Measurements from ENCODE around the gene LRRK2.
"Not testable (repeated sequence)": the region's sequence is repeated elsewhere in the genome, so short reads cannot be mapped to it uniquely, and the experiment has no call there.

The LRRK2 gene

DNA sequence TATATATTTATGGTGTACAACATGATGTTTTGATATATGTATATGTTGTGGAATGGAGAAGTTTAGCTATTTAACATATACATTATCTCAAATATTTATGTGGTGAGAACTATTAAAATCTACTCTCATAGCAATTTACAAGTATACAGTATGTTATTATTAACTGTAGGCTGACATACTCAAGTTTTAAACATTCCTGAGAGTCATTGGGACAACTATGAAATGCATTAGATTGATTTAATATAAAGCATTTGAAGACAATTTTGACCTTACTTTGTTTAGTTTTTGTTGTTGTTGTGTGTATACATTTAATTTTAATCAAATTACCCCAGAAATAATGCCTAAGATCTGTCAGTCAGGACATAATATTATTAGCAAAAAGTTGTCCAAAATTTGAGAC lies 99.5 kb downstream of the LRRK2 start:
- DNase-seq: no peak

DNA sequence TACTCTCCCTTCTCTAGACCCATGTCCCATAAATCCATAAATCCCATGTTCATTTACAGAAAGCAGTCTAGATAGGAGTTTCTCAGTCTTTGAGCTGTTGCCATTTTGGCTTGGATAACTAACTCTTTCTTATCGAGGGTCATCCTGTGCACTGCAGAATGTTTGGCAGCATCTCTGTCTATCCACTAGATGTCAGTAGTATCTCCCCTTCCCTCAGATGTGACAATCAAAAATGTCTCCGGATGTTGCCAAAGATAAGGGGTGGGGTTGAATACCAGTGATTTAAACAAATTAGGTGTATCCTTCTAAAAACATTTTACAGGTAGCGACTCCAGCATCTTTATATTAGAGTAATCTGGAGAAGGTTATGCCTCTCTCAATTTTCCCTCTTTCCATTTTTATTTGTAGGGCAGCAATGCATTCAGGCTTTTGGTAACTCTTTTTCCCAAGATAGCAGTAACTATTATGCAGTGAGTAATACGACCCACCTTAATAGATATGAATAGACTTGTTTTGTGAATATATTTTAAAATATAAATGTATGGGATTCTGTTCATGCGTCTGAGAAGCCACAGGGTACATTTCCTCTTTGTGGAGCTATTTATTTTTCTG lies 100.7 kb downstream of the LRRK2 start:
- no peak for DNase-seq

DNA sequence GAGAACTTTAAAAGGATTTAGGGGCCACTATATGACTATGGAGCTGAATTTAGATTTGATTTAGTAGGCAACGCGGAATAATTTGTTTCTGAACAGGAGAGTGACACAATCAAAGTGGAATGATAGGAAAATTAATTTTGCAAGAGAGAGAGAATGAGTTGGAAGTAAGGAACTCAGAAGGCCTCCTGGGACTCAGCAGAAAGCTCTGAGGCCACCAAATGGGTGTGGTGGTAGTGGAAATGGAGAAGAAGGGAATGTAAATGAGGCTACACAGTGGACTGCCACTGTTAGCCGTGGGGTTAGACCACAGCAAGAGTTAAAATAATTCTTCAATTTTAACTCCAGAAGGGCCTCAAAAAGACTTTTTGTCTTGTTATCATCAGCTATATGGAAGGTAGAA lies 102.7 kb downstream of the LRRK2 start:
- DNase-seq: no peak

DNA sequence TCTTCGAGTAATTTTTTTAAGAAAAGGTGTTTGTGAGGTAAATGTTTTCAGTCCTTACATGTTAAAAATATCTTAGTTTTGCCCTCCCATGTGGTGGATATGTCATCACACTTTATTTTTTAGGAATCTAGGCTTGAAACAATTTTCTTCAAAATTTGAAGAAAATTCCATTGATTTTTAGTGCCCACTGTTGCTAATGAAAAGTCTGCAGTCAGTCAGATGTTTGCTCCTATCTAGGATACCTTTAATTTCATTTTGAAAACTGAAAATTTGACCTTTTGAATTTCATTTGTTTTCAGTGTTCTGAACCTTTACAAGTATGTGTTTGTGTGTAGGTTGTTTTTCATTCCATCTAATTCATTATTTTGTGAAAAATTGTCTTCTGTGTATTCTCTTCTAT lies 105.4 kb downstream of the LRRK2 start:
- no peak for DNase-seq

DNA sequence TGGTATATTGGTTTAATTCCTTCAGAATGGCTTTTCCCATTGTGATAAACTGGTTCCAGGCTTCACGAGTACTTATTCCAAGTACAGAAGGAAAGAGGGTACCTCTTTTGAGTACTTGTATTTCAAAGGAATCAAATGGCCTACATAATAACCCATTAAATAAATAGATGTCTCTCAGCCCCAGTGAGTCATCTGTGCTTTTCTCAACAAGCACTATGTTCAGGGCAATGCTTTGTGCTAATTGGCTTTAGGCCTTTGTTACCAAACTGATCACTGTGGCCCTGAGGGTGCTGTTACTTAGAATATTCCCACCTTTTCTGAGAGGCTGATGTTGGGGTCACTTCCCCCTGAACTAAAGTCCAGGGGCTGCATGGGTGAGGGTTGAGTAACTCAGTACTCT lies 107.1 kb downstream of the LRRK2 start:
- no peak for DNase-seq

DNA sequence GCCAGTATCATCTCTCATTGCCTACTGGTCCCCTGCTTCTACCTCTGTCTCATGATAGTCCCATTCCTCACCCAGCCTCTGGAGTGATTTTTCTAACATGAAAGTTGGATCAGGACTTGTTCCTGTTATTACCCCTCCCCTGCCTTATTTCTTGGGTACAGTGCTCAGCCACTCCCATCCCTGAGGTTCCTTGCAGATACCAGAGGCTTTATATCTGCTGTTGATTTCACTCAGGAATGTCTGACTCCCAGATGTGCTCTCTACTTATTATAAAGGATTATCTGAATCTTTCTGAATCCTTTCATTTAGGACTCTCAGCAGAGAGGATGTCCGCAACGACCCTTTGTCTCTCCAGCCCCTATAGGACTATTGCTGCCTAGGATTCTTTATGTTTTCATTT lies 111.2 kb downstream of the LRRK2 start:
- no peak for DNase-seq

DNA sequence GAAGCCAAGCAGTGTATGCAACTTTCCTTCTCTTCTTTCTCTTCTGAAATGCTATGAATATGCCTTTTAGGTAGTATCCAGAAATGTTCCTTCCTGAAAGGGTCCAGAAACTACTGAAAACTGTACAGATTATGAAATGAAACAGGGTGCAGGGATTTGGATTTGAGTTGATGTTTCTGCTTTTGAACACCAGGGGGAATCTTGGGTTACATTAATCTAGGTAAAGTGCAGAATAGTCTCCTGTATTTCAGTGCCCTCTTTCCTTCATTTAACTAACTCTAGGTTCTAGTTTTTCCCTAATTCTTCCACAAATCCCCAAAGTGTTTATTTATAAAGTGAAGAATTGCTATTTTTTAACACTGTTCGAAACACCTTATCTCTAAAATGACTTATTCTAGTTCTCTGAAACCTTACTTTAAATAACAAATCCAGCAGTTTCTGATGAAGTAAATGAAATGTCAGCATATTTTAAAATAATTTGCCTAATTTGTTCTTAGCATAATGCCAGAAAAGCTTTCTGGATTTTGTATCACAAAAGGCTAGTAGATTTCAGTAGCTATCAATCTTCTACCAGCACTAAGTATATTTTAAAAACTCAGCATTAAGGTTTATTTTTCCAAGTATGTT lies 111.9 kb downstream of the LRRK2 start:
- DNase-seq: no peak

DNA sequence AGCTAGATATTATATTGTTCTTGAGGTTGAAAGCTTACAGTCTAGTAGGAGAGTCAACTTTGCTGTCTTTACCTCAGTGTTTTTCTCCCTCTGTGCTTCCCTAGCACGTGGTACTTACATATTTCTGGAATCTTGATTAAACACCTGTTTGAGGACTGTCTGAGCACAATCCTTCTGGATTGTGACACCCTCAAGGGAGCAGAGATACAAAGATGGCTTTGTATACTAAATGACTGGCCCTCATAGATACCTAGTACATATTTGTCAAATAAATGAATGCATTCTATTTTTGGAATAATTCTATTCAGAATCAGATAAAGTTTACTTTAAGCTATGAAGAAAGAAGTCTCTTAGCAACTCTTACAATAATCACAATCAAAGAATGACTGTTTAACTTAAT lies 113.3 kb downstream of the LRRK2 start:
- DNase-seq: no peak

DNA sequence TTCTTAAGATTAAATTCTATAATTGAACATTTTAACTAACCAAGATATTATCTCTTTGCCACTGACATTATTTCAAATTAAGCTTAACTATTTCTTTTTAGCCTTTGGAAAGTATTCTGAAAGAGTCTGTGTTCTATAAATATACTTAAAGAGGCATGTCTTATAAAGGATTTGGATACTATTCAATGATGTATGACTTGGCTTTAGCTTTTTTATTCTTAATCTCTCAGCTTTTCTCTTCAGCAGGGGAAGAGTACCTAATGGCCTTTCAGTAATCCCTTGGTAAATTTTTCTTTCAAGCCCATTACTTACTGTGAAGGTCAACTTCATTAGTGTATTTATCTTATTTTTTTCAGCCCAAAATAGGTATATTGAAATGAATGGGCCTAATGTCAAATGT lies 113.8 kb downstream of the LRRK2 start:
- no peak for DNase-seq

DNA sequence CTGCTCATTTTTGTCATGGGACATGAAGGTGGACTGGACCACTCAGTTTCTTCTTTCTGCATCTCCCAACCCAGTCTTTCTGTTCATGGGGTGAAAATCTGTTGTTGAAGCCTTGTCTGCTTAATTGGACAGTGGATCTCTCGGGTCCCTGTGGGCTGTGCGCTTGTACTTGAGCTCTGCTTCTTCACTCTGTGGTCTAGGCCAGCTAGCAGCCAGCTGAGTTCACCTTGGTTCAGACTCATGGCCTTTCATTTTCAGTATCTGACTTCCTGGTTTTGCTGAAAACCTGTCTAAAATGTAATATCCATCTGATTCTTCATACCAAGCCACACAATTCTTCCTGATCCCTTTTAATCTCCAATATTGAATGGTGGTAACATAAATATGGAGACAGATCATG lies 117.2 kb downstream of the LRRK2 start:
- no peak for DNase-seq

DNA sequence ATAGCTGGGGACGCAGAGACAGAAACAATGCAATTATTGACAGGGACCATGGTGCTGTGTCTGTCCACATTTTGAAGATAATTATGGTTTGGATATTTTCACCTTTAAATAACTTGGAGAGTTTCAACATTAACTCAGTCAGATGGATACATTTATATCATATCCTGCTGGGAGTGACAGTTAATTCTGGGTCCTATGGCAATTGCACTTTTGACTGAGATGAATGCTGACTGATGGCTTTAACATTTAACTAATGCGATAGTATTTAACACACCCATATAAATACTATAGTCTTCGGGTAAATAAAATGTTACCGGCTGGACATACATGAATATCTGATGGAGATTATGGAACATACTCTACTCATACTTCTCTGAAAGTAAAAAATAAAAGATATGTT lies 118.3 kb downstream of the LRRK2 start:
- DNase-seq: no peak

DNA sequence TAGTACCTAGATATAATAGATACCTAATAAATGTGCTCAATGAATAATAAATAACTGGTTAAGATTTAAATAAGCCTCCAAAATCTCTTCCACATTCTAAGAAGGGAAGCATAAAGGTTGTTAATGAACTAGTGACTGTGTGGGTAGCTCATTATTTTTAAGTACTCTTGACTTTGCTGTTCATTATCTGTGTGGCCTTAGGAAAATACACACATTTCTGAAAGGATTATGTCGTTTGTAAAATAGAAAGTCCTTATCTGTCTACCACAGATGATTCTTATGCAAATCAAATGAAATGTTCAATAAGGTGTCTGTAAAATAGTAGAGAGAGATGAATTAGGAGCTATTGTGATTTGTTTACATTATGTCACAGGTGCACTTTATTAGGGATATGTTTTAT lies 119.5 kb downstream of the LRRK2 start:
- no peak for DNase-seq

DNA sequence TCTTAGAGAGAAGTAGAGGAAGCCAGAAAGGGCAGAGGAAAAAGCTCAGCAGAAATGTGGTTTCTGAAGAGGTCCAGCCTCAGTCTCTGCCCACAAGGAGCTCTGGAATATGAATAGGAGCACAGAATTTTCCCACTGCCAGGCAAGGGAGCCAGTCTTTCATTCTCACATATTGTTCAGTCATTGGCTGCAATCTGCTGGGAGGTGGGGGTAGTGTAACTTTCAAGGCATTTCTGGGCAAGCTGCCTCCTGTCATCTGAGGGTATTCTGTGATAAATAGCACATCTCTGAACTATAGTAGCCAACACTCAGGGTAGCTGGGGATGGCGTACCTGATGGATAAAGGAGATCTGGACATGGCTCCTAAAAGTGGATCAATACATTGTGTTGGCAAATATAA lies 127.2 kb downstream of the LRRK2 start:
- no peak for DNase-seq

DNA sequence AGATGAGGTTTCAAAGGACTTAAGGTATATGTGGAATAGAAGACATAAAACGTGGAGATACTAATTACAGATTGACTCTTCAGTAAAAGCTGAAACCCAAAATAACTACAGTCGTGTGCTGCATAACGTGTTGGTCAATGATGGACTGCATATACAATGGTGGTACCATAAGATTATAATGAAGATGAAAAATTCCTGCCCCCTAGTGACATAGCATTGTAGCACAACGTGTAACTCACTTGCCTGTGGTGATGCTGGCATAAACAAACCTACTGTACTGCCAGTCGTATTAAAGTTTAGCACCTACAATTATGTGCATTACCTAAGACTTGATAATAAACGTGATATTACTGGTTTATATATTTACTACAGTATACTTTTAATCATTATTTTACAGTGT lies 150.3 kb downstream of the LRRK2 start:
- no peak for DNase-seq

DNA sequence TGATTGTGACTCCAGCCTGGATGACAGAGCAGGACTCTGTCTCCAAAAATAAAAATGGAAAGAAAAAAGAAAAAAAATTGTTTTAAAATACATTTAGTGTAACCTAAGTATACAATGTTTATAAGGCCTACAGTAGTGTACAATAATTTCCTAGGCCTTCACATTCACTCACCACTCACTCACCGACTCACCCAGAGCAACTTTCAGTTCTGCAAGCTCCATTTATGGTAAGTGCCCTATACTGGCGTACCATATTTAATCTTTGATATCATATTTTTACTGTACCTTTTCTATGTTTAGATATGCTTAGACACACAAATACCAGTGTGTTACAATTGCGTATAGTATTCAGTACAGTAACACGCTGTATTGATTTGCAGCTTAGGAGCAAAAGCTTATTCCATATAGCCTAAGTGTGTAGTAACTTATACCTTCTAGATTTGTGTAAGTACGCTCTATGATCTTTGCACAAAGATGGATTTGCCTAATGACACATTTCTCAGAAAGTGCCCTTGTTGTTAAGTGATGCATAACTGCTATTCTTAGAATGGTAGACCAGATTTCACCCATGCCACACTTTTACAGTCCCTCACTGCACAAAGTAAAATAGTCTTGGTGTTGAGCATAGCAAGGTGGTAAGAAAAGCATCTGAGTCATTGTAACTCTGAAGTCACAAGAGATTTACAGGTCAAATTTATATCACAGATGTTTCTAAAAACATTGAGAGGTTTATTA lies 151.9 kb downstream of the LRRK2 start:
- DNase-seq: no peak

DNA sequence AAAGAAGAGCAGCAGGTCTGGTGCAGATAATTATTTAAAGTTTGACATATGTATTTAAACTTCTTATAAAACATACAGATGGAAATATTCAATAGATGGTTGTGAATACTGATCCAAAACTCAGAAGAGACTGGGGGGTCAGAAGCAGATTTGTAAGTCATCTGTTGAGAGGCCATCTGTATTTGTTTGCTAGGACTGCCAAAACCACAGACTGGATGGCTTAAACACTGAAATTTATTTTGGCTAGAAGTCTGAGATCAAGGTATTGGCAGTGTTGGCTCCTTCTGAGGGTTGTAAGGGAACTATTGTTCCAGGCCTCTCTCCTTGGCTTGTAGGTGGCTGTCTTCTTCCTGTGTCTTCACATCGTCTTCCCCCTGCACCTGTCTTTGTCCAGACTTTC lies 153.9 kb downstream of the LRRK2 start:
- DNase-seq: no peak

DNA sequence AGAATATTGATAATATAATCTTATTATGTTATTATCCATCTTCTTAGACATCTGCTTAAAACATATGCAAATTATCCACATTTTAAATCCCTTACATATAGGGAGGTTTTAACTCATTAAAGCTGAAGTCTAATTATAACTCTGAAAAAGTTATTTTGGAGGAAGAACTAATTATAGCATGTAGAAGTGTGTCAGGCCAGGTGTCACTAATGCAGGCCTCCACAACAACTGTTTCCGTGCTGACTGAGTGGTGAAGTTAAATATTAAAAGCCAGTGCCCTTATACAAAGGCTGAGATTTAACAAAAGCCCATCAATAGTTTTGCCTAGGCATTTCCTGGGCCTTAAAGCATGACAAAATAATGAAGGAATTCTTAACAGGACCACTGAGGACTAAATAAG lies 157.4 kb downstream of the LRRK2 start:
- DNase-seq: no peak

DNA sequence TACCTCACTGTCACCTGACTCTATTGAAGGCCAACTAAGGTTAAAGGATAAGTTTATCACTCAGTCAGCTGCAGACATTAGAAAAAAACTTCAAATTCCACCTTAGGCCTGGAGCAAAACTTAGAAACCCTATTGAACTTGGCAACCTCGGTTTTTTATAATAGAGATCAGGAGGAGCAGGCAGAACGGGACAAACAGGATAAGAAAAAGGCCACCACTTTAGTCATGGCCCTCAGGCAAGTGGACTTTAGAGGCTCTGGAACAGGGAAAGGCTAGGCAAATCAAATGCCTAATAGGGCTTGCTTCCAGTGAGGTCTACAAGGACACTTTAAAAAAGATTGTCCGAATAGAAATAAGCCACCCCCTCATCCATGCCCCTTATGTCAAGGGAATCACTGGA lies 162.5 kb downstream of the LRRK2 start:
- DNase-seq: not testable (repeated sequence)

DNA sequence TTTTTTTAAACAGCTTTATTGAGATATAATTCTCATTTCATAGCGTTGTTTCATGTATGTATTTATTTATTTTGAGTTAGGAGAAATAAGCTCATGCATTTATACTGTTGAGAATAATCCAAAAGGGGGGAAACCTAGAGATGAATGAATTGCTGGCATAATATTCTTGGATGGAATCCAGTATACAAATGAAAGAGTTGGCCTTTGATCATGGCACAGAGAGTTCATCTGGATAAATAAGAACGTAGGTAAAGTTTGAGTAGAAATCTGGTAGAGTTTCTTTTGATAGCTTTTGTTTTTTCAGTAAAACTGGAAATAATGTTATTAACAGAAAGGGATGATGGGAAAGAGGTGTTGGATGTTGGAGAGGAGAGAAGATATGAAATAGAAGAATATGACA lies 166.2 kb downstream of the LRRK2 start:
- no peak for DNase-seq

DNA sequence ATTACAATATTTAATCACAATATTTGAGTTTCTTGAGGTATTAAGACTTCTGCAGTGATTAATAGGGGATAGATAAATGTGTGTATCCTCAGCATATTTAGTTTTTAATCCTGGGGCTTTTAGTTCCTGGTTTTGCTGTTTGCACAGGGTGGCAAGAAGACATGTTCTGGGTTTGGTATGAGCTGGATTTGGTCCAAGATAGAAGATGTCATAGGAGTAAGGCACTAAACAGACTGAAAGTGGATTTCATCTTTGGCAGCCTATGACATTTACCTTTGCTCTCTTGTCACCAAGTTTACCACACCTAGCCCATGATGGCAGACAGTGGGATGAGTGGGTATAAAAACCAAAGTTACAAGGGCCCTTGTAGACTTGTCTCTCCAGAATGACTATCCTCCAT lies 168.2 kb downstream of the LRRK2 start:
- no peak for DNase-seq

DNA sequence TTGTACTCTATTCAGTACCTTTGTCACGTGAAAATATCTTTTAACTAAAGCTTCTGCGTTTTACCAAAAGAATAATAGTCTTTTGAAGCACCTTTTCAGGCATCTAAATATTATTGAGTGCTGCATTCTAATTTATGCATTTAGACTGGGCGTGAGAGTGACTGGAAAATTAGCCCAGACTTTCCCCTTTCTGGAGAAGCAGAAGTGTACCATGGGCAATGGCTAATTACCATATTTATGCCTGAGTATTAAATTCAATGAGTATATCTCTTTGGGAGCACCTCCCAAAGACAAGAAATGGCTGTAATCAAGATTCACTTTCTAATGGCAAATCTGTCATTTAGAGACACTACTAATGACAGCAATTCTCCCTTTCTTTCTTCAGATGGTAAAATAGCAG lies 174.9 kb downstream of the LRRK2 start:
- no peak for DNase-seq

DNA sequence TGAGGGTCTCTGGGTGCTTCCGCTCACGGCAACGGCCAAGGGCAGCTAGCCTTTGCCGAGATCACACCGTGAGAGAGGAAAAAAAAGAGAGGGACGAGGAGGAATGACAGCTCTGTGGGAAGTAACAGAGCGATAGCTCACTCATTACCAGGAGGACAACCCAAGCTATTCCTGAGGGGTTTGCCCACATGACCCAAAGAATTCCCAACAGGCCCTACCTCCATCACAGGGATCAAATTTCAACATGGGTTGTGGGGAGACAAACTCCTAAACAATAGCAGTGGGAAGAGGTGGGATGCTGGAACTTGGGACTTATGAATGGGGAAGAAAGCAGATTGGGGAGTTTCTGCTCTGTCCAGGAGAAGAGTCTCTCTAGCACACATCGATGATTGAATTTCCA lies 180.6 kb downstream of the LRRK2 start:
- DNase-seq: no peak

Data from activated T-cell treated with anti-CD3 and anti-CD28 coated beads, Interleukin-2, amount 50 U/mL, for 48 hours (primary cell).